ENCODE results near the gene CES5A. TPM values are rescaled to one million over a fixed set of nuclear protein-coding genes. Genes with fewer than 3 reads are reported as not detected.
"Not testable (repeated sequence)": the region's sequence is repeated elsewhere in the genome, so short reads cannot be mapped to it uniquely, and the experiment has no call there.

CES5A gene
- total and polyA plus RNA-seq, 2 of the 4 experiments (the other 2 are of a cell fraction): not detected

DNA sequence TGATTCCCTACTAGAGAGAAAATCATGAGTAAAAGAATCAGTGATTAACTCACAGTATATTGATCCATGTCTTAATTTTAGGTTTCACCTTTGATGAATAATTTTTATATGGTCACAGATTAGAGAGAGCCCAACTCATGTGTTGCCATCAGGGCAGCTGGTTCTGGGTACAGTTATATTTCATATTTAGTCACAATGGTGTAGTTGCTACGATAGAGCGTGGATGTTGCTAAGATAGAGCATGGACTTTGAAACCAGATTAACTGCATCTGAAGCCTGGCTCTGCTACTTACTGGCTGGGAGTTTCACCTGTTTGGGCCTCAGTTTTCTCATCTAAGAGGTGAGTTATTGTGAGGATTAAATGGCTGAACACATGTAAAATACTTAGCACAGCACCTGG lies 61.0 kb downstream of the CES5A start:
- H3K56ac ChIP-seq (ENCODE audit: extremely low read depth, insufficient read depth, low read length); H3K36me3 ChIP-seq (ENCODE audit: control insufficient read depth, insufficient read depth, low read length); H3K4me3 ChIP-seq (ENCODE audit: insufficient read depth, low read depth, low read length); H3K27me3 ChIP-seq (ENCODE audit: control insufficient read depth, insufficient read depth, low read length); H4K5ac ChIP-seq (ENCODE audit: low read depth, low read length); H3K9me1 ChIP-seq (ENCODE audit: insufficient read depth, low read length); H3K23ac ChIP-seq (ENCODE audit: low read depth, low read length); BruUV-seq (replicated peaks); dilution Hi-C loops (cut with HindIII; ENCODE audit: low sequenced_read_pairs, unreplicated experiment); H3K18ac ChIP-seq (ENCODE audit: low read depth, low read length); H4K20me1 ChIP-seq (ENCODE audit: insufficient read depth, low read length); H2BK20ac ChIP-seq (ENCODE audit: low read depth, low read length); H3K4ac ChIP-seq (ENCODE audit: low read depth, low read length); H2AFZ ChIP-seq (replicated peaks; ENCODE audit: low read length, poor library complexity); intact Hi-C loops (cut with micrococcal nuclease); H2BK15ac ChIP-seq (ENCODE audit: low read depth, low read length); H3K9me3 ChIP-seq (ENCODE audit: control insufficient read depth, insufficient read depth, low read length); H2BK5ac ChIP-seq (ENCODE audit: low read depth, low read length, poor library complexity, severe bottlenecking); H2AK9ac ChIP-seq (replicated peaks; ENCODE audit: low read depth, low read length, poor library complexity); H3K79me1 ChIP-seq (ENCODE audit: low read depth in 1 of 2, low read length in 2 of 2); H2AK5ac ChIP-seq (ENCODE audit: low read depth, low read length); H4K91ac ChIP-seq (ENCODE audit: insufficient read depth, low read depth, low read length); H4K8ac ChIP-seq (ENCODE audit: low read depth in 2 of 2, low read length in 2 of 2); CTCF ChIA-PET; DNase-seq; ATAC-seq (ENCODE audit: low read depth); H3K14ac ChIP-seq (replicated peaks; ENCODE audit: low read depth, low read length); H3K4me1 ChIP-seq (ENCODE audit: control insufficient read depth, insufficient read depth, low read length); H3K27ac ChIP-seq (ENCODE audit: insufficient read depth, low read length); POLR2A ChIA-PET (ENCODE audit: unreplicated experiment); H3K4me2 ChIP-seq (ENCODE audit: low read depth, low read length); H2BK120ac ChIP-seq (ENCODE audit: low read depth, low read length); H3K9ac ChIP-seq (ENCODE audit: low read depth, low read length); in situ Hi-C loops (cut with MboI; ENCODE audit: low sequenced_read_pairs): not testable (repeated sequence)
- WGBS, 2 experiments (ENCODE audit: extremely low coverage in 2 of 2, insufficient read length in 1 of 2): no CpG with 5 or more reads among the region's 2 CpGs

DNA sequence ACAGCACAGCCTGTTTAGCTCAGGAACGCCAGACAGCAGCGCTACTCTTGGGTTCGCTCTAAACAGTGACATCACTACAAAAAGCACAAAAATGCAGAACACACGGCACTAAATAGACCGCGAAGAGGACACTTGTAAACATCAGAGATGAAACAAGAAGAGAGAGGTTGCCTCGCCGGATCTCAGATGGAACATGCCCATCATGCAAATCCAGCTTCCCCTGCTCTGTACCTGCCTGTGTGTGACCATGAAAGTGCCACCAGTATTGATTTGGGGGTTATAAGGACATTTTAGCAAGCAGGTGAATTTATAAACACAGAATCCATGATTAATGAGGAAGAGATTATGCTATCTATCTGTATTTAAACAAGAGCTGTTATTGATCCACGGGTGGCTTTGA lies 61.4 kb downstream of the CES5A start:
- DNase-seq; POLR2A ChIA-PET (ENCODE audit: unreplicated experiment); H2BK15ac ChIP-seq (ENCODE audit: low read depth, low read length): not testable (repeated sequence)

More for the DNA sequence above, 61.4 kb downstream of the CES5A start:
- H3K27me3 ChIP-seq (ENCODE audit: control insufficient read depth, insufficient read depth, low read length); H3K56ac ChIP-seq (ENCODE audit: extremely low read depth, insufficient read depth, low read length); H3K4me2 ChIP-seq (ENCODE audit: low read depth, low read length); dilution Hi-C loops (cut with HindIII; ENCODE audit: low sequenced_read_pairs, unreplicated experiment); H3K27ac ChIP-seq (ENCODE audit: insufficient read depth, low read length); H3K36me3 ChIP-seq (ENCODE audit: control insufficient read depth, insufficient read depth, low read length); CTCF ChIA-PET; H3K9ac ChIP-seq (ENCODE audit: low read depth, low read length); intact Hi-C loops (cut with micrococcal nuclease); H2BK5ac ChIP-seq (ENCODE audit: low read depth, low read length, poor library complexity, severe bottlenecking); H3K14ac ChIP-seq (replicated peaks; ENCODE audit: low read depth, low read length); H2AK5ac ChIP-seq (ENCODE audit: low read depth, low read length); H3K18ac ChIP-seq (ENCODE audit: low read depth, low read length); H2BK120ac ChIP-seq (ENCODE audit: low read depth, low read length); ATAC-seq (ENCODE audit: low read depth); H2AK9ac ChIP-seq (replicated peaks; ENCODE audit: low read depth, low read length, poor library complexity); H4K8ac ChIP-seq (ENCODE audit: low read depth in 2 of 2, low read length in 2 of 2); H3K4ac ChIP-seq (ENCODE audit: low read depth, low read length); H3K4me3 ChIP-seq (ENCODE audit: insufficient read depth, low read depth, low read length); H4K5ac ChIP-seq (ENCODE audit: low read depth, low read length); H4K91ac ChIP-seq (ENCODE audit: insufficient read depth, low read depth, low read length); BruUV-seq (replicated peaks); H2BK20ac ChIP-seq (ENCODE audit: low read depth, low read length); H3K9me1 ChIP-seq (ENCODE audit: insufficient read depth, low read length); H3K23ac ChIP-seq (ENCODE audit: low read depth, low read length); H4K20me1 ChIP-seq (ENCODE audit: insufficient read depth, low read length); H3K79me1 ChIP-seq (ENCODE audit: low read depth in 1 of 2, low read length in 2 of 2); in situ Hi-C loops (cut with MboI; ENCODE audit: low sequenced_read_pairs); H3K9me3 ChIP-seq (ENCODE audit: control insufficient read depth, insufficient read depth, low read length); H2AFZ ChIP-seq (replicated peaks; ENCODE audit: low read length, poor library complexity); H3K4me1 ChIP-seq (ENCODE audit: control insufficient read depth, insufficient read depth, low read length): not testable (repeated sequence)
- 39% methylated on average over 3 of the region's 9 CpGs; no CpG with 5 or more reads in 1 of the 2 experiments for WGBS, 2 experiments (ENCODE audit: extremely low coverage in 2 of 2, insufficient read length in 1 of 2)

All from IMR-90 (cell line).